HG03045 (cell line): ENCODE measurements around the gene RIMS1.
"Not testable (repeated sequence)": the region's sequence is repeated elsewhere in the genome, so short reads cannot be mapped to it uniquely, and the experiment has no call there.

Experiments used
- ATAC-seq: cut with Tn5 transposase; IDR thresholded peaks from one replicate; pipeline ENCODE4 v1.9.1; 2021; ENCODE audit warnings: mild to moderate bottlenecking, moderate library complexity; ENCODE audit not compliant: unreplicated experiment

RIMS1 gene

GRCh38 chr6:71967436-71967835 lies 81.1 kb downstream of the RIMS1 start:
- ATAC-seq: no peak

GRCh38 chr6:71977884-71978283 lies 91.5 kb downstream of the RIMS1 start:
- no peak for ATAC-seq

DNA sequence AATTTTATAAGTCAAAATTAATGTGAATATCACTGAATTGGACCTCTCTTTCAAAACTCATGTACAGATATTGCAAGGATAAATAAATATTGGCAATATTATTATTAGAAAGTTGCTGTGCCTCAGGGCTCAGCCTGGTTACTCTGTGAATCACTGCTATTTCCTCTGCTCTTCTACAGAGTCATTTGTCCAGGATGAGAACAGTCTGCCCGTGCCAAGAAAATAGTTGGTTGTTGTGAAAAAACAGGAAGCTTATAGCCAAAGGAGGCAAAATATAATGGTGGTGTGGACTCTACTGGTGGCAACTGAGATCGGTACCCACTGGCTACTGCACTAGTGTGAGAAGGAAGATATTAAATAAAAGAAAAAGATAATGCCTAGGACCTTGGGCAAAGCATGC lies 93.6 kb downstream of the RIMS1 start:
- no peak for ATAC-seq

DNA sequence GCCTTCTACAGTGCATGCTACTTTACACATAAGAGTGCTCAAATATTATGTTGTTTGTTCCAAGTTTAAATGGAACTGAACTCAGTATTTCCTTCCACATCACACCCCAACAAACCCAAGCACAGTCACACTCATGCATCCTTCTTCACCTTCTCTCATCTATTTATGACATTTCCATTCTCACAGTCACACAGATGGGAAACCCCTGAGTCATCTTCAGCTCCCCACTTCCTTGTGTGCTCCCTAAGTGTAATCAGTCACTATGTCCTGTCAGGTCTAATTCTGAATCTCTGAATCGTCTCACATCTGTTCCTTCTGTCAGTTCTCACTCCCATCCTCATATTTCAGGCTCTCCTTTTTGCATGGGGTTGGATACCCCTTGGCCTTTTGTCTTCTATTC lies 96.0 kb downstream of the RIMS1 start:
- peak; percentile 90 for ATAC-seq

DNA sequence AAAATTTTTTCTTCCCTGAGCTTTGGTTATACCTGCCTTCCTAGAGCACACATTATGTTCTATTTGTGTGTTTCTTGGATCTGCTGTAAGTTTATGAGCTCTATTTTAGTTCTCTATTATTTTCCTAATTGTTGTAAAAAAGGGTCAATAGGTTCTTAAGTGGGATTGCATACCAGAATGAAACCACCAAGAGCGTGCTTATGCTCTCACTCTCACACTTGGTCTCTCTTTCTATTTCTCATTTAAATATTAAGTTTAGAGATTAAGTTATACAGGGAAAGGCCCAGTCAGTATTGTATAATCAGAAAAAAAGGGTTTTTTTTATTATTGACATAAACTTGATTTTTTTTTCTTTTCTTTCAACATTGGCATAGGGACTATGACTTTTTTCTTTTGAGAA lies 96.8 kb downstream of the RIMS1 start:
- no peak for ATAC-seq

GRCh38 chr6:71994705-71995271 lies 108.4 kb downstream of the RIMS1 start:
- no peak for ATAC-seq

GRCh38 chr6:71997341-71997740 lies 111.0 kb downstream of the RIMS1 start:
- ATAC-seq: no peak

DNA sequence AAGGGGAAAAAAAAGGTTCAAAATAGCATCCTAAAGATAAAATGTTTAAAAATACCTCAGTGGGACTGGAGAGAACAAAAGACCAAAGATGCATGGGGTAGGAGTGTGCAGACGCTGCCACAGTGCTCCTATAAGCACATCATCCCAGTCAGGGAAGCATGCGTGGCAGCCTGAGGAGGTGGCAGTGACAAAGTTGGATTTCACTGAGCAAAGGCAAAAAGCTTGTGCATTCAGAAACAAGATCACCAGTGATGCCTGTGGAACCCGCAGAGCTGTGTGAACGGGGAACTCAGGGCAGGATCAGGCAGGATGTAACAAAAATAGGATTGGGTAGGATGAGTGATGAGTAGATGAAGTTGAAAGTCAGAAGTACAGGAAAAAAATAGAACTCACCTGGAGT lies 116.1 kb downstream of the RIMS1 start:
- no peak for ATAC-seq

DNA sequence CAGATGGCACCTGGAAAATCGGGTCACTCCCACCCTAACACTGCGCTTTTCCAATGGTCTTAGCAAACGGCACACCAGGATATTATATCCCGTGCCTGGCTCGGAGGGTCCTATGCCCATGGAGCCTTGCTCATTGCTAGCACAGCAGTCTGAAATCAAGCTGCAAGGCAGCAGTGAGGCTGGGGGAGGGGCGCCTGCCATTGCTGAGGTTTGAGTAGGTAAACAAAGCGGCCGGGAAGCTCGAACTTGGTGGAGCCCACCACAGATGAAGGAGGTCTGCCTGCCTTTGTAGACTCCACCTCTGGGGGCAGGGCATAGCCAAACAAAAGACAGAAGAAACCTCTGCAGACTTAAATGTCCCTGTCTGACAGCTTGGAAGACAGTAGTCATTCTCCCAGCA lies 120.2 kb downstream of the RIMS1 start:
- not testable (repeated sequence) for ATAC-seq

DNA sequence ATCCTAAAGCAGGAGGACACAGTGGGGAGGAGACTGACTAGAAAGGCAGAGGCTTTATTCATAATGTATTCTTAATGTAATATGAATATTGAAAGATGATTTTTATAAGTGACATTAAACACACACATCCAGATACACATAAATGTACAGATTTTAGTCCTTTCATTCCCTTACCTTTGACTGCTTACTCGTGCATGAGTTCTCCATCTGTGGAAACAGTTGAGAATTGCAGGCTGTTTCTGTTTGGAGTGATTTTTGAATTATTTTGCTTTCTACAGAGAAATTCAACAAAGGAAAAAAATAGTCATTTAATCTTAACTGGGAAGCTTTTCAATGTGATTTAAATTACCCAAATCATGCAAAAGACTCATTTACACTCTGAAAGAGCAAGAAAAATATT lies 136.5 kb downstream of the RIMS1 start:
- ATAC-seq: no peak

GRCh38 chr6:72031471-72031870 lies 145.1 kb downstream of the RIMS1 start:
- ATAC-seq: no peak

DNA sequence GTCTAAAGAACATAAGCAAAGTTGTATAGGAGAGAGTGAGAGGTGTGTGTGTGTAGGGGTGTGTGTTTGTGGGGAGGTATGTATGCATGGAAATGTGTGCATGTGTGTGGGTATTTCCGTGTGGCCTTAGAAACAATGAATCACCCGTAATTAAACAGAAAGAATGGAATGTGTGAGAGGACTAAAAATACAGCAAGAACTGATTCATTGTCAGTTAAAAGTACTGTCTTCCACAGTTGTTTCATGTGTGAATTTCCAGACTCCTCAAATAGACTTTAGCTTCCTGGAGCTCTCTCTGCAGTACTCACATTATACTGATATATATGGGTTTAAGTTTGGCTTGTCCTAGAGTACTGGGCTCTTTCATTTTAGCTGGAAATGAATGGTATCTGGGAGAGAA lies 145.7 kb downstream of the RIMS1 start:
- ATAC-seq: no peak

GRCh38 chr6:72035486-72035885 lies 149.1 kb downstream of the RIMS1 start:
- ATAC-seq: no peak

DNA sequence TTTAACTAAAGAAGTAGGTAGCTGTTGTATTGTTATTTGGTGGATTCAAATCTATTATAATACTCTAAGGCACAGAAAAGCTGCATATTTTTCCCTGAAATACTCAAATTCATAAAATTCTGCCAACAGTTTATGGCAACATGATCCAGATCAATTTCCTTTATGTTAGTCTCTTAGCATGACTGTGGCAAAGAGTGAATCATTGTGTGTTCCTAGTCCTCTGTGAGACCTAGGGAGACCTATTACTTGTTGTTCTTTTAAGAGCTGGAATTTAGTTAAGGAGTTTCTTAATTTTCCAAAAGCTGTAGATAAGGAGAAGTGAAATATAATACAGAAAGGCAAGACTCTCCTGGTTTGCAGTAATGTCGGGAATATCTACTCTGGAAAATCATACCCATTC lies 149.6 kb downstream of the RIMS1 start:
- no peak for ATAC-seq

DNA sequence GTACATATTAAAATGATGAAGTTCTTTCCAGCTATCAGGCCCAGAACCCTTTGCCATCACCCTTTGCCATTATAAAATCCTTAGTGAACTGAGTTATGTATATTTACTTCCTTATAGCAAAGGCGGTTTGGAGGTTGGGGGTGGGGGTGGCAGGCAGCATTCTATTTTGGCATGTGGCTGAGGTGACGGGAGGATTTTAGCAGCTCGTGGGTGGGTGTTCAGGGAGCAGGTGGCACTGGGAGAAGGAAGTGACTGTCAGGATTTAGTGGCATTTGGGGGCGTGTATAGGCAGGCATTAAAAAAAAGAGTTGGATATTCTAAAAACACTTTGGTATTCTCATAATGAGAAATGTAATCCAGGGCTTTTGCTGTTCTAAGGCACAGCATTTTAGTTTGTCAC lies 150.7 kb downstream of the RIMS1 start:
- no peak for ATAC-seq

GRCh38 chr6:72040111-72040510 lies 153.8 kb downstream of the RIMS1 start:
- ATAC-seq: no peak

GRCh38 chr6:72042088-72042487 lies 155.7 kb downstream of the RIMS1 start:
- no peak for ATAC-seq

DNA sequence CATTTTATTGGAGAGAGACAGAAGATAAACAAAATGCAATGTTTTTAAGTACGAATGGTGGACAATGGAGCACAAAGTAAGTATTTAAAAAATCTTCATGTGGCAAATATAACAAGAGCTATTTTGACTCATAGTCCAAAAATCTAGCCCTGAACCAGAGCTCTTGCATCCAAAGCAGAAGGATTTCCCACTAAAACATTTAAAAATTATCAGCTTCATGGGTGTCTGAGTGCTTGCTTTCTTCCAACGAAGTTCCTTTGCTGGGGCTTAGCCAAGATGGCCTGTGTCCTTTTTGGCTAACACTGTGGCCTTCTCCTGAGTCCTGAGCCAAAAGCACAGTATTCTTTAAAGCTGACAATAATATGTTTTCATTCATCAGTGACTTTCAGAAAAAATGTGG lies 161.7 kb downstream of the RIMS1 start:
- ATAC-seq: no peak

DNA sequence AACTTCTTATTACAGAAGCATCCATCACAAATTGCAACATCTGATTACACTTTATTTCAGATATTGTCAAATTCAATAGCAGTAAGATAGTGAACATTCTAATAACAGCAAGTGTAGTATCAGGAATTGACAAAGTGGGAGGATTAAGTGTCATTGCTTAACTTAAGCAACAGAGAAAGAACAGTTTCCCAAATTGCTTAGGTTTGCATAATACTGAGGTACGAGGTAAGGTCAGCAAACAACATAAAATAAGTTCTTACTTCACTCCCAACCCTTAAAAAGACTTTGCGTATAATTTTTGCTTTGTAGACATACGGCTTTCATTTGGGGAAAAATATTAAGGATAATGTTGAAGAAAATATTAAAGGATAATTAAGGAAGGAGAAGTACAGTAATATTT lies 163.0 kb downstream of the RIMS1 start:
- no peak for ATAC-seq

GRCh38 chr6:72061286-72061685 lies 174.9 kb downstream of the RIMS1 start:
- ATAC-seq: no peak

GRCh38 chr6:72064399-72064975 lies 178.1 kb downstream of the RIMS1 start:
- no peak for ATAC-seq

- no peak for ATAC-seq
Observed at GRCh38 chr6:72078096-72078495, 191.7 kb downstream of the RIMS1 start.

DNA sequence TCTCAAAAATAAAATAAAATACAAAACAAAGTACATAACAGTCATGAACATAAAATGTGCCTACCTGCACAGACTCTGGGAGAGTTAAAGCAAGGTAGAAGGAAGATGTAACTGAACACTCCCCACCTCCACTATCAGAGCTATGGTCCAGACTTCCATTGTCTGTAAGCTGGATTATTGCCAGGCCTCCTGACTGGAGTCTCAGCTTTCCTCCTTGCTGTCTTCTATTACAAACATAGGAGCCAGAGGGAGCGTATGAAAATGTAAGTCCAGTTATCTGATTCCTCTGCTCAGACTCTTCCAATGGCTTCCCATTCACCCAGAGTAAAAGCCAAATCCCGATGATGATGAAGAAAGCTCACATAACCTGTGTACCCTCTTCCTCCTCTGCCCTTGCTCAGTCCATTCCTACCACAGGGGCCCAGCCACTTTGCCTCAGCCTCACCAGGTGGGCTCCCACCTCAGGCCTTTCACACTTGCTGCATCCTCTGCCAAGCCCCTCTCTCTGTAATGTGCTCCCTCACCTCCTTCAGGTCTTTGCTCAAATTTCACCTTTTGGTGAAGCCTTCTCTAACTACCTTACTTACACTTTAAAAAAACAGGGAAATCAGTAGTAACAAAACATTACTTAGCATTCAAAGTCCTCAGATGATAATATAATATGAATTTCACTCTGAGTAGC lies 194.1 kb downstream of the RIMS1 start:
- ATAC-seq: no peak
